Posterior vena cava (tissue), 2 donors: ENCODE data around the gene LYPD6. TPM values are rescaled to one million over a fixed set of nuclear protein-coding genes. Genes with fewer than 3 reads are reported as not detected.
"Not testable (repeated sequence)": the region's sequence is repeated elsewhere in the genome, so short reads cannot be mapped to it uniquely, and the experiment has no call there.

Experiments
- DNase-seq: peaks from one replicate; pipeline ENCODE4 v3.0.0-alpha.2; 2020; ENCODE audit warnings: low spot score
- intact Hi-C, 2 donors: fragments of 100-400 bp; cut with DNase I; formaldehyde crosslinking; loops; one replicate each; pipeline versions ENCODE4 v1.14.1 to v1.14.2; 2022 to 2023
- long read RNA-seq, 2 donors: library from polyadenylated mRNA; unstranded; transcript quantifications; one replicate each; pipeline ENCODE4 v2.0.0, GENCODE V29; 2020 to 2021
- total RNA-seq, 2 donors: library from RNA; stranded (reverse); fragmentation: NEBNext Ultra II Directional; extraction: Animal tissue kit (Norgen Biotek cat#: 25700); gene quantifications; one replicate each; pipeline ENCODE4 v1.2.1, GENCODE V29; 2021
- donor health status: DM: yes; HTN: yes; CAD: no.
- donor health status: DM: yes; HTN: yes; CAD: no.

LYPD6 gene
- under 1 TPM; 0.23 to 0.38 TPM for total RNA-seq
- long read RNA-seq, donor 1 = 0 reads
- long read RNA-seq, donor 2 = 0 reads

GRCh38 chr2:149330127-149331022 is at the start of gene LYPD6:
Gene LYPD6, plus strand, starts transcription at chr2:149330587. Its CDS starts 107,122 bp downstream, at chr2:149437709.
- DNase-seq = peak; percentile 83
- intact Hi-C loops = no loop called here

GRCh38 chr2:149281441-149281840 is 48.9 kb upstream of the LYPD6 start:
- DNase-seq = no peak
- intact Hi-C loops = no loop called here

- DNase-seq = no peak
- intact Hi-C loops = no loop called here
Observed at GRCh38 chr2:149290662-149291061, 39.7 kb upstream of the LYPD6 start.

- intact Hi-C loops = no loop called here
- no peak for DNase-seq
Observed at GRCh38 chr2:149291881-149292280, 38.5 kb upstream of the LYPD6 start.

- no peak for DNase-seq
- intact Hi-C loops = no loop called here
Observed at GRCh38 chr2:149296031-149296430, 34.4 kb upstream of the LYPD6 start.

GRCh38 chr2:149307014-149307413 is 23.4 kb upstream of the LYPD6 start:
- intact Hi-C loops = no loop called here
- DNase-seq = no peak

GRCh38 chr2:149310349-149310748 is 20.0 kb upstream of the LYPD6 start:
- DNase-seq = no peak
- intact Hi-C loops = no loop called here

- DNase-seq = no peak
- intact Hi-C loops = no loop called here
Observed at GRCh38 chr2:149312039-149312438, 18.3 kb upstream of the LYPD6 start.

GRCh38 chr2:149313512-149313972 is 16.8 kb upstream of the LYPD6 start:
- DNase-seq = no peak

GRCh38 chr2:149314687-149315086 is 15.7 kb upstream of the LYPD6 start:
- no peak for DNase-seq
- intact Hi-C loops = no loop called here

More at GRCh38 chr2:149313512-149313972, 16.8 kb upstream of the LYPD6 start:
- intact Hi-C loops = no loop called here

- DNase-seq = no peak
- intact Hi-C loops = no loop called here
Observed at GRCh38 chr2:149315461-149315860, 14.9 kb upstream of the LYPD6 start.

- DNase-seq, intact Hi-C loops: not testable (repeated sequence)
Observed at GRCh38 chr2:149318566-149318965, 11.8 kb upstream of the LYPD6 start.

- intact Hi-C loops = no loop called here
- no peak for DNase-seq
Observed at GRCh38 chr2:149320362-149320761, 10.0 kb upstream of the LYPD6 start.

- intact Hi-C loops = no loop called here
Observed at GRCh38 chr2:149329068-149329467, 1.3 kb upstream of the LYPD6 start.

GRCh38 chr2:149329489-149330126 is 779 bp upstream of the LYPD6 start:
- no peak for DNase-seq
- intact Hi-C loops = no loop called here

More at GRCh38 chr2:149329068-149329467, 1.3 kb upstream of the LYPD6 start:
- no peak for DNase-seq

- intact Hi-C loops = no loop called here
- DNase-seq = no peak
Observed at GRCh38 chr2:149331023-149331400, 625 bp downstream of the LYPD6 start.

- intact Hi-C loops = no loop called here
- DNase-seq = no peak
Observed at GRCh38 chr2:149332364-149332763, 2.0 kb downstream of the LYPD6 start.

- DNase-seq = no peak
- intact Hi-C loops = no loop called here
Observed at GRCh38 chr2:149333636-149334035, 3.2 kb downstream of the LYPD6 start.

- intact Hi-C loops = no loop called here
- no peak for DNase-seq
Observed at GRCh38 chr2:149334156-149334555, 3.8 kb downstream of the LYPD6 start.

GRCh38 chr2:149339324-149339723 is 8.9 kb downstream of the LYPD6 start:
- DNase-seq = no peak
- intact Hi-C loops = no loop called here
